Measurements from ENCODE around the gene CARD16.

DNA sequence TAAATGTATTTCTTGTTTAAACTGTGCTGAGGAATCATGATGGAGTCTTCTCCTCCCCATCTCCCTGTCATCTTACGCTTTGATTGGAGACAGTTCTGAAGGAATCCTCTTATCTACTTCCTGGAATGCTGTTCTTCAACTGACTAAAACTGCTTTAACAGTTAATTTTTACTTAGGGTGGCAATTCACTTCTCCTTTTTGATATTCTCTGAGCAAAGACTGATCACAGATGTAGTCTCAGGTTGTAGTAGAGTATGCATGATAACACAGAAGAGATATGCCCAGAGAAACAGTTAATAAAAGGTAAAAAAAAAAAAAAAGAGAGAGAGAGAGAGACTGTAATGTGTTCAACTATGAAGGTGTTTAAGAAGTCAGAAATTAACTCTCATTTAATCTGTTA is 20.7 kb downstream of the CARD16 start:
- TF ChIP-seq, protein P1, sequence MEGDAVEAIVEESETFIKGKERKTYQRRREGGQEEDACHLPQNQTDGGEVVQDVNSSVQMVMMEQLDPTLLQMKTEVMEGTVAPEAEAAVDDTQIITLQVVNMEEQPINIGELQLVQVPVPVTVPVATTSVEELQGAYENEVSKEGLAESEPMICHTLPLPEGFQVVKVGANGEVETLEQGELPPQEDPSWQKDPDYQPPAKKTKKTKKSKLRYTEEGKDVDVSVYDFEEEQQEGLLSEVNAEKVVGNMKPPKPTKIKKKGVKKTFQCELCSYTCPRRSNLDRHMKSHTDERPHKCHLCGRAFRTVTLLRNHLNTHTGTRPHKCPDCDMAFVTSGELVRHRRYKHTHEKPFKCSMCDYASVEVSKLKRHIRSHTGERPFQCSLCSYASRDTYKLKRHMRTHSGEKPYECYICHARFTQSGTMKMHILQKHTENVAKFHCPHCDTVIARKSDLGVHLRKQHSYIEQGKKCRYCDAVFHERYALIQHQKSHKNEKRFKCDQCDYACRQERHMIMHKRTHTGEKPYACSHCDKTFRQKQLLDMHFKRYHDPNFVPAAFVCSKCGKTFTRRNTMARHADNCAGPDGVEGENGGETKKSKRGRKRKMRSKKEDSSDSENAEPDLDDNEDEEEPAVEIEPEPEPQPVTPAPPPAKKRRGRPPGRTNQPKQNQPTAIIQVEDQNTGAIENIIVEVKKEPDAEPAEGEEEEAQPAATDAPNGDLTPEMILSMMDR (IDR thresholded peaks at IDR 0.05) = no peak
- no peak for TF ChIP-seq EP300 (IDR thresholded peaks at IDR 0.05)

Measured in esophagus muscularis mucosa (tissue), 3 donors.